MM.1S (cell line): Measurements from ENCODE around the gene LNPEP.

Experiments used
- DNase-seq: peaks from one replicate; pipeline ENCODE4 v3.0.0-alpha.2; 2015
- H2AFZ ChIP-seq: fragments of 300-600 bp; sonication (generic); 2 replicates; pipeline ENCODE4 v1.6.0; 2016; ENCODE audit warnings: antibody characterized with exemption, low read length
- H3F3A ChIP-seq: fragments of 300-600 bp; sonication (generic); 2 replicates; pipeline ENCODE4 v1.6.1; 2016; ENCODE audit warnings: mild to moderate bottlenecking, antibody characterized with exemption, low read length, moderate library complexity, mixed read lengths; ENCODE audit not compliant: insufficient read depth
- H3K27ac ChIP-seq: fragments of 300-600 bp; sonication (generic); 2 replicates; pipeline ENCODE4 v1.5.1; 2016; ENCODE audit warnings: mild to moderate bottlenecking, low read length
- H3K27me3 ChIP-seq: fragments of 300-600 bp; sonication (generic); replicated peaks from 2 replicates; pipeline ENCODE4 v1.6.0; 2016; ENCODE audit warnings: low read length; ENCODE audit not compliant: insufficient read depth
- H3K36me3 ChIP-seq: fragments of 300-600 bp; sonication (generic); replicated peaks from 2 replicates; pipeline ENCODE4 v1.6.1; 2016; ENCODE audit warnings: mild to moderate bottlenecking, low read length, mixed read lengths; ENCODE audit not compliant: insufficient read depth
- H3K4me1 ChIP-seq: fragments of 300-600 bp; sonication (generic); 2 replicates; pipeline ENCODE4 v1.6.1; 2016; ENCODE audit warnings: low read length, mixed read lengths
- H3K4me2 ChIP-seq: fragments of 300-600 bp; sonication (generic); 2 replicates; pipeline ENCODE4 v1.6.0; 2016; ENCODE audit warnings: low read depth, low read length
- H3K4me3 ChIP-seq: fragments of 300-600 bp; sonication (generic); 2 replicates; pipeline ENCODE4 v1.5.1; 2016; ENCODE audit warnings: low read length, mixed read lengths
- H3K79me2 ChIP-seq: fragments of 300-600 bp; sonication (generic); 2 replicates; pipeline ENCODE4 v1.6.1; 2016; ENCODE audit warnings: mixed run types, low read length, mixed read lengths
- H3K9ac ChIP-seq: fragments of 300-600 bp; sonication (generic); 2 replicates; pipeline ENCODE4 v1.6.1; 2016; ENCODE audit warnings: low read length, mixed read lengths
- H3K9me2 ChIP-seq: fragments of 300-600 bp; sonication (generic); replicated peaks from 2 replicates; pipeline ENCODE4 v1.6.1; 2016; ENCODE audit warnings: mild to moderate bottlenecking, low read length, mixed read lengths; ENCODE audit not compliant: insufficient read depth
- H3K9me3 ChIP-seq: fragments of 300-600 bp; sonication (generic); replicated peaks from 2 replicates; pipeline ENCODE4 v1.6.1; 2016; ENCODE audit warnings: mild to moderate bottlenecking, low read length, mixed read lengths; ENCODE audit not compliant: insufficient read depth
- H4K20me1 ChIP-seq: fragments of 300-600 bp; sonication (generic); 2 replicates; pipeline ENCODE4 v1.6.1; 2016; ENCODE audit warnings: mild to moderate bottlenecking, low read length, moderate library complexity, mixed read lengths; ENCODE audit not compliant: insufficient read depth
- CTCF ChIP-seq: fragments of 300-600 bp; sonication (generic); IDR thresholded peaks from 2 replicates; pipeline ENCODE4 v1.5.1; 2016; ENCODE audit warnings: antibody characterized with exemption, low read length, mixed read lengths
- EZH2 ChIP-seq: fragments of 300-600 bp; sonication (generic); optimal IDR thresholded peaks from 2 replicates; pipeline ENCODE3; 2017; ENCODE audit warnings: low read depth, mild to moderate bottlenecking, antibody characterized with exemption, low read length, mixed read lengths
- EZH2phosphoT487 ChIP-seq: fragments of 300-600 bp; sonication (generic); IDR thresholded peaks from 2 replicates; pipeline ENCODE4 v1.6.1; 2018; ENCODE audit warnings: antibody characterized with exemption, low read length

The LNPEP gene

GRCh38 chr5:96968614-96969013, 32.7 kb downstream of the LNPEP start:
- H3K4me2 ChIP-seq, result no peak overlapping the region
- DNase-seq, result no peak
- no peak overlapping the region for H3K27ac ChIP-seq
- TF ChIP-seq EZH2, result no peak
- no peak for TF ChIP-seq EZH2phosphoT487
- TF ChIP-seq CTCF, result no peak
- H4K20me1 ChIP-seq, result peaks cover 7% of the 10 kb centered on the region
- H3K79me2 ChIP-seq, result peaks cover 67% of the 10 kb centered on the region
- H3K4me1 ChIP-seq, result no peaks in the 10 kb centered on the region
- H3F3A ChIP-seq, result no peaks in the 10 kb centered on the region
- no peaks in the 10 kb centered on the region for H3K27me3 ChIP-seq
- no peak overlapping the region for H3K9ac ChIP-seq
- H2AFZ ChIP-seq, result no peak overlapping the region
- H3K36me3 ChIP-seq, result no peaks in the 10 kb centered on the region
- H3K9me2 ChIP-seq, result no peaks in the 10 kb centered on the region
- H3K4me3 ChIP-seq, result no peak overlapping the region
- no peaks in the 10 kb centered on the region for H3K9me3 ChIP-seq

GRCh38 chr5:96969366-96969765, 33.5 kb downstream of the LNPEP start:
- no peaks in the 10 kb centered on the region for H3K36me3 ChIP-seq
- H3K27ac ChIP-seq, result no peak overlapping the region
- H3K4me2 ChIP-seq, result no peak overlapping the region
- no peak for DNase-seq
- H3K4me3 ChIP-seq, result no peak overlapping the region
- H3K9me2 ChIP-seq, result no peaks in the 10 kb centered on the region
- no peaks in the 10 kb centered on the region for H3K27me3 ChIP-seq
- peaks cover 7% of the 10 kb centered on the region for H4K20me1 ChIP-seq
- no peak overlapping the region for H2AFZ ChIP-seq
- no peaks in the 10 kb centered on the region for H3K4me1 ChIP-seq
- H3K9ac ChIP-seq, result no peak overlapping the region
- H3F3A ChIP-seq, result no peaks in the 10 kb centered on the region
- no peaks in the 10 kb centered on the region for H3K9me3 ChIP-seq
- peaks cover 69% of the 10 kb centered on the region for H3K79me2 ChIP-seq
- TF ChIP-seq CTCF, result no peak
- no peak for TF ChIP-seq EZH2
- TF ChIP-seq EZH2phosphoT487, result no peak

GRCh38 chr5:96972599-96973334, 36.9 kb downstream of the LNPEP start:
- no peak for DNase-seq
- no peaks in the 10 kb centered on the region for H3F3A ChIP-seq
- no peak overlapping the region for H3K4me3 ChIP-seq
- H3K27ac ChIP-seq, result no peak overlapping the region
- peaks cover 59% of the 10 kb centered on the region for H3K79me2 ChIP-seq
- H3K4me1 ChIP-seq, result no peaks in the 10 kb centered on the region
- no peaks in the 10 kb centered on the region for H3K9me2 ChIP-seq
- H2AFZ ChIP-seq, result no peak overlapping the region
- H3K4me2 ChIP-seq, result no peak overlapping the region
- H4K20me1 ChIP-seq, result peaks cover 7% of the 10 kb centered on the region; the same call in 1 of the 2 replicates
- no peaks in the 10 kb centered on the region for H3K27me3 ChIP-seq
- no peak overlapping the region for H3K9ac ChIP-seq
- H3K36me3 ChIP-seq, result no peaks in the 10 kb centered on the region
- no peak for TF ChIP-seq CTCF
- no peak for TF ChIP-seq EZH2phosphoT487
- no peak for TF ChIP-seq EZH2
- no peaks in the 10 kb centered on the region for H3K9me3 ChIP-seq
